Stimulated activated CD8-positive, alpha-beta memory T cell treated with anti-CD3 and anti-CD28 coated beads, Interleukin-4, amount 100 ng/mL, for 1 hour (primary cell): ENCODE data around the gene GABRB3.

Source experiments
- DNase-seq, 2 donors: peaks; one replicate each; pipeline ENCODE4 v3.0.0-alpha.2; 2020; ENCODE audit warnings: low read depth in 2 of 2, low spot score in 1 of 2

The GABRB3 gene

GRCh38 chr15:26679927-26680326, 92.9 kb downstream of the GABRB3 start:
- no peak for DNase-seq

- DNase-seq = no peak
These were observed 96.8 kb downstream of the GABRB3 start for GRCh38 chr15:26676115-26676514.

- no peak for DNase-seq
These were observed 98.4 kb downstream of the GABRB3 start for GRCh38 chr15:26674467-26674866.

- no peak for DNase-seq
These were observed 99.4 kb downstream of the GABRB3 start for GRCh38 chr15:26673445-26673844.

DNA sequence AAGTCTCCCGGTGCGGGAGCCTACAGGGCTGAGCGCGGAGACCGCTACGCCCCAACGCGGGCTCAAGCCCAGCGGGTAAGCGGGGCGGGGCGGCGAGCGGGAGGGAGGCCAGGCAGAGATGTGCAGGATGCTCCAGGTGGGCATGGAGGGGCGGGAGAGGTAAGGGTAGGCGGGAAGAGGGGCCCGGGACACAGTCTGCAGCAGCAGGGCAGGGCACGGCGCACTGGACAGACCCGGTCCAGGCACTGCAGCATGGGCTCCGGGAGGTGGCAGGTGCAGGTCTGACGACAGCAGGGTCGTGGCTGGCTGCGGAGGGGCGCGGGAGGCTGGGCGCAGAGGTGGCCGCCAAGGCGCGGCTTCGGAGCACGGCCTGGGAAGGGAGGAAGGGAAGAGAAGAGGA, 102.8 kb downstream of the GABRB3 start:
- no peak for DNase-seq

DNA sequence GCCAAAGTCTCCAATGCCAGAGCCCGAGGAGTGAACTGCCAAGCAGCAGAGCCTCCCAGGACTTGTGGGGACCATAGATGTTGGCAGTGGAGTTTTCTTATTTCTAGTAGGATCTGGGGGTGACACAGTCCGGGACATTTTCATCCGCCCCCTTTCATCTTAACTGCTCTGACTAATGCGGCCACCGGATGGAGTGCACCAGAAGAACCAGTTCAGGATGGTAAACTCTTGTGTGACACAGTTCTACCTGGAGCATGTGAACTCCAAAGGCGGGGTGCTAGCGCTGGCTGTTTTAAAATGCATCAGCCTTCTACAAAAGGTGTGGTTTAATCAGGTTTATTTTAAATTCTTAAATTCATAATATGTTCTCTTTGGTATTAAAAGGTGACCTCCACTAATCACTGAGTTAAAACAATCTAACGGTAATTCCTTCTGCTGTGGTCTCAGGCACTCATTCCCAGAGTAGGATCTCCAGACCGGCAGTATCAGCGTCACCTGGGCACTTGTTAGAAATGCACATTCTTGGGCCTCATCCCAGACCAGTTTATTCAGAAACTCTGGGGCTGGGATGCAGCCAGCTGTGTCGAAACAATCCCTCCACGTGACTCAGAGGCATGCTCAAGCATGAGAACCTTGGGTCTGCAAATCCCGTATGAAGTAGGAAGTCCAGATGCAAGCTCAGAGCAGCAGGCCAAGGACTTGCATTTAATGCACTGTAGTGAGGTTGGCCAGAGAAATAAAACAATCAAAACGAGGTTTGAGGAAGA, 105.5 kb downstream of the GABRB3 start:
- no peak for DNase-seq

- no peak for DNase-seq
These were observed 106.7 kb downstream of the GABRB3 start for GRCh38 chr15:26665957-26666791.

DNA sequence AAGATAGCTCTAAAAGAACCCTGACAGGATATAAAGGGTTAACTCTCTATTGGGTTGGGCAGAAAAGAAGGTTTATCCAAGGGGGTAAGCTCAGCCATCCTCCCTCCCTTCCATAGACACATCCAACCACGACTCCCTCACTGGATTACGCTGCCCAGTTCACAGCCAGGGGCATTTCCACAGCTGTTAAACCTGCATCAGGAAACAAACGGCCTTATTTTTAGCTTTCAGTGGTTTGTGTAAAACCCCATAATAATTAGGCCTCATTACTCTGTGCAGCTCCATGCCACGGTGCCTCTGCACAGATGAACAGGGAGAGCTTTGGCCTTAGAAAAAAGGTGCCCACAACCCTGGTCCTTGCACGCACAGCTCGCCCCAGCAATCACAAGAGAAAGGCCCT, 110.6 kb downstream of the GABRB3 start:
- no peak for DNase-seq

DNA sequence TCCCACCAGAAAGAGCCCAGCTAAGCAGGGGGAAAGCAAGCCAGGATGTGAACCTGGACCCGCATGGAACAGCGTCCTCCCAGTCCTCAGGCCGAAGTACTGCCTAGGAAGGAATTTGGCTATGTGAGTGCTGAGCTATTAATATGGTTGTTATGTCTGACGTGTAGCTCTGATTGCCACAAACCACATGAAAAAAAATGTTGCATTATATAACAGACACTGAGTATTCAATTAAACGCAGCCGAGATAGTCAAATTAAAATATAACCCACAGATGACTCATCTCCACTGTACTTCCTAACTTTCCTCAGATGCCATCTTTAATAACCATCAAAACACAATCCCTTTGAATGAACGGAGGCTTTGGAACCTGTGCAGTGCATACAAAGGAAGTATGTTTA, 111.1 kb downstream of the GABRB3 start:
- DNase-seq = no peak

- DNase-seq = no peak
These were observed 111.8 kb downstream of the GABRB3 start for GRCh38 chr15:26661107-26661506.

- no peak for DNase-seq
These were observed 112.6 kb downstream of the GABRB3 start for GRCh38 chr15:26660241-26660640.

- DNase-seq = no peak
These were observed 114.6 kb downstream of the GABRB3 start for GRCh38 chr15:26658290-26658689.

GRCh38 chr15:26656080-26656479, 116.8 kb downstream of the GABRB3 start:
- no peak for DNase-seq

GRCh38 chr15:26651909-26652308, 121.0 kb downstream of the GABRB3 start:
- DNase-seq = no peak

DNA sequence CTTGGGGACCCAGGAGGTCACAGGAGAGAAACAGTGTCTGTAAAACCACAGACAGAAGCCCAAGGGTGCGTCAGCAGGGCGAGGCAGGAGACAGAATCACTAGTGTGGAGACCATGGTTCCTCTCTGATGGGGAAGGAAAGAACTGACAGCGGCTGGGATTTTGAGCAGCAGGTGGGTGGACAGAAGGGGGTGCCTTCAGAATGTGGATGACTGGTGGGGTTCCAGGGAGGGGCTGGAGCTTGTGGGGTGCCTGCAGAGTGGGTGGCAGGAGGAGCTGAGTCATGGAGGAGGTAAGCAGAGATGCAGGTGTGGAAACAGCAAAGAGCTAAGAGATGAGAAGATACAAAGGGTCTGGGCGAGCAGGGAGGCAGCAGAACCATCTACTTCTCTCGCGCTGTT, 124.2 kb downstream of the GABRB3 start:
- DNase-seq = no peak

DNA sequence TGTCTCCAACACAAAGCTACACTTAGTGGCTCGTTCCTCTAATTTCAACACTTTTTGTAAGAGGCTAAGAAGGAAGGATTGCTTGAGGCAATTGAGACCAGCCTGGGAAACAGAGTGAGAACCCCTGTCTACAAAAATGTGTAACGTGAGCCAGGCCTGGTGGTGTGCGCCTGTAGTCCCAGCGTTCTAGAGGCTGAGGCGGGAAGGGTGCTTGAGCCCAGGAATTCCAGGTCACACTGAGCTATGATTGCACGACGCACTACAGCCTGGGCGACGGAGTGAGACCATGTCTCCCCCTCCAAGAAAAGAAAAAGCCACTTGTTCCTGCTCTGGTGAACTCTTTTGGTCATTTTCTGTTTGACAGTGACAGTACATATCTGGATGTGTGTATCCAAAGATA, 127.9 kb downstream of the GABRB3 start:
- no peak for DNase-seq

- DNase-seq = no peak
These were observed 131.7 kb downstream of the GABRB3 start for GRCh38 chr15:26641144-26641543.

- no peak for DNase-seq
These were observed 132.3 kb downstream of the GABRB3 start for GRCh38 chr15:26640601-26641000.

DNA sequence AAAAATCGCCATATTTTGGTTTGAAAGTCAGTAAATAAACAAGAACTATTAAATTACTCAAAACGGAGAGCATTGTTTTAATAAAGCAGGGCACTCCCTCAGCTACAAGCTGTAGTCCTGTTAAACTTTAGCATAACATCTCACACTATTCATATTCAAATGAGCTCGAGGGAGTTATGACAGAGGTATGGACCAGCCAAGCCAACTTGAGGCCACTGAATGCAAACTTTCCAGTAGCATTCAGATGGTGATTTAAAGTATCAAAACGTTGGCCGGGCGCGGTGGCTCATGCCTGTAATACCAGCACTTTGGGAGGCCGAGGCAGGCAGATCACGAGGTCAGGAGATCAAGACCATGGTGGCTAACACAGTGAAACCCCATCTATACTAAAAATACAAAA, 132.9 kb downstream of the GABRB3 start:
- DNase-seq = no peak

GRCh38 chr15:26635614-26636013, 137.3 kb downstream of the GABRB3 start:
- DNase-seq = no peak

- DNase-seq = no peak
These were observed 137.8 kb downstream of the GABRB3 start for GRCh38 chr15:26635105-26635504.

- no peak for DNase-seq
These were observed 138.5 kb downstream of the GABRB3 start for GRCh38 chr15:26634319-26634718.

GRCh38 chr15:26632500-26632899, 140.4 kb downstream of the GABRB3 start:
- no peak for DNase-seq
